Muscle of leg (tissue), 11 donors: ENCODE data around the gene COPS8. TPM values are rescaled to one million over a fixed set of nuclear protein-coding genes. Genes with fewer than 3 reads are reported as not detected.

Source experiments
- DNase-seq: peaks from one replicate; pipeline ENCODE4 v3.0.0; 2013
- H3K27ac ChIP-seq: one replicate; pipeline ENCODE4 v1.5.1; 2013; ENCODE audit warnings: mild to moderate bottlenecking, low read length, control low read depth
- H3K27me3 ChIP-seq: one replicate; pipeline ENCODE4 v1.6.1; 2013; ENCODE audit warnings: low read length; ENCODE audit not compliant: control insufficient read depth, insufficient read depth
- H3K36me3 ChIP-seq: one replicate; pipeline ENCODE4 v1.6.1; 2013; ENCODE audit warnings: low read length; ENCODE audit not compliant: control insufficient read depth, insufficient read depth
- H3K4me1 ChIP-seq: one replicate; pipeline ENCODE4 v1.6.1; 2013; ENCODE audit warnings: low read length; ENCODE audit not compliant: control insufficient read depth, insufficient read depth
- H3K4me3 ChIP-seq: one replicate; pipeline ENCODE4 v1.5.1; 2013; ENCODE audit warnings: low read length, control low read depth
- H3K9me3 ChIP-seq: replicated peaks from 2 replicates; pipeline ENCODE4 v1.6.1; 2013; ENCODE audit warnings: low read depth, low read length; ENCODE audit not compliant: control insufficient read depth
- WGBS: methylation state at CpG from one replicate; pipeline ENCODE4 v1.1.5; 2013; ENCODE audit warnings: missing lambda C conversion rate; ENCODE audit not compliant: insufficient coverage; 5-methylcytosine and 5-hydroxymethylcytosine counted together
- polyA plus RNA-seq, 8 donors: library from polyadenylated mRNA; unstranded; fragments of 120-200 nt; gene quantifications; one replicate each; pipeline versions ENCODE4 v1.2.1 to v1.2.3, GENCODE V29; 2013; ENCODE audit warnings: inconsistent platforms in 1 of 8, low replicate concordance in 1 of 8; ENCODE audit not compliant: insufficient read length in 8 of 8, insufficient read depth in 1 of 8
- total RNA-seq: library from RNA; stranded (reverse); fragments of 120-200 nt; gene quantifications from one replicate; pipeline ENCODE4 v1.2.4, GENCODE V29; 2013

Gene COPS8
- total and polyA plus RNA-seq, 9 donors, result 49.9 to 58.0 (median 55.7) TPM

DNA sequence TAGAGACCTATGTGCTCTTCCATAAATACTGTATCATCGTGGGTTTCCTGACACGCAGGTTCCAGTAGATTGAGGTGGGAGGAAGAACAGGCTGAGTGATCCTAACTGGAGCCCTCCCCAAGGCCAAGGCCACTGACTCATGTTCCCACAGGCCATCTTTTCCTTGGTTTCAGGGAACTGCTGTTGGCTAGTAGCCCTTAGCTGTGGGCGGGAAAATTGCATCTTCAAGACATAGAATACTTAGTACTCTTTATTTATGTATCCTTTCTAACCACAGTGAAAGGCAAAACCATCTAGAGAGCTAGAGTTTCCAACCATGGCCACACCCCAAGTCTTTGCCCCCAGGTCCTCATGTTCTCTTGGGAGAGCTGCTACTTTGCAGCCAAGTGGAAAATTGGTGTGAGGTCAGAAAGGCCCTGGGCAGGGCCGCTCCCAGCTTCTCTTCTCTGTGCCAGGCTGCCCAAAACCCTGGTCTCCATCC, 55.9 kb downstream of the COPS8 start:
- peaks cover 4% of the 10 kb centered on the region for H3K9me3 ChIP-seq
- H3K27ac ChIP-seq, result no peak overlapping the region
- H3K36me3 ChIP-seq, result no peaks in the 10 kb centered on the region
- H3K4me1 ChIP-seq, result no peaks in the 10 kb centered on the region
- no peak for DNase-seq
- no peaks in the 10 kb centered on the region for H3K27me3 ChIP-seq
- H3K4me3 ChIP-seq, result no peak overlapping the region
- WGBS, result no CpG with 5 or more reads among the region's 4 CpGs

DNA sequence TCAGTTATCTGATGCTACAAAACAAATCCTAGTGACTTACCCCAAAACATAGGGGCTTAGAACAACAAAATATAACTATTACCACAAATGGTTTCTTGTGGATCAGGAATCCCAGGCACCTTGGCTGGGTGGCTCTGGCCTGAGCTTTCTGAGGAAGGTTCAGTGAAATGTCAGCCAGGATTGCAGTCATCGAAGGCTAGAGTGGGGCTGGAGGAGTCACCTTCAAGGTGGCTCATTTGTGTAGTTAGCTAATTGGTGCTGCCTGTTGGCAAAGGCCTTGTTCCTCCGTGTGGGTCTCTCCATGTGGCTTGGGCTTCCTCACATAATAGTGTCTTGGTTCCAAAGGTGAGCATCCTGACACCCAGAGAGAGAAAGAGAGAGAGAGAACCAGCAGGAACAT, 57.4 kb downstream of the COPS8 start:
- H3K27me3 ChIP-seq, result no peaks in the 10 kb centered on the region
- WGBS, result 77% methylated on average over 2 of the region's 2 CpGs
- H3K9me3 ChIP-seq, result peaks cover 16% of the 10 kb centered on the region
- H3K36me3 ChIP-seq, result no peaks in the 10 kb centered on the region
- no peak overlapping the region for H3K4me3 ChIP-seq
- no peak for DNase-seq
- H3K27ac ChIP-seq, result no peak overlapping the region
- H3K4me1 ChIP-seq, result no peaks in the 10 kb centered on the region

DNA sequence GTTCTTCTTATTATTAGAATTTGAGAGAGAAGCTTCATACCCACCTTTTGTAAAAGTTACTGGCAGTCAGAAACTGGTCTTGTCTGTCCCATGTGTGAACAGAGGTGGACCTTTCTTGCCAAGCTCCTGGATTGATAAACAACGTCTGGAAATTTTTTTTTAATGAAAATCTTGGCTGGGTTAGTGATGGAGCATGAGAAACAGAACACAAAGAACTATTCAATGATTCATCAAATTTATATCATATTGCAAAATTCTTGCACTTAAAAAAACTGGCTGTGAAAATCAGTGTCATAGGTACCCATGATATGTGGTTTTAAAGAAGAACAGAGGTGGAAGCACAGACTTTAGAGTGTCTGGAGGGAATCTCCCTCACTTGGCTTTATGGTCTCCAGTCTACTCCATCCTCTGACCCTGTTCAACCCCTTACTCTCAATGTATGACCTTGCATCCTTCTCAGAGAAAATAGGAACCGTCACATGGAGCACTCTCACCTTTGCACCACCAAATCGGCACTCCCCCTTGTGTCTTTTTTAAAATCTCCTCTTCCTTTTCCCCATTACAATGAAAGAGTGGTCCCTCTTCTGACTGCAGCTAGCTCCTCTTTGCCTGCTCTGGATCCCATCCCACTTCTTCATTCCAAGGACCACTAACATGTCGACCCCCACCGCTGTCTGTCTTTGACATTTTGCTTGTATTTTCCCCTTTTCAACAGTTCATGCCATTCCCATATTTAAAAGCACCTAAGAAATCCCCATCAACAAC, 58.2 kb downstream of the COPS8 start:
- H3K27ac ChIP-seq, result no peak overlapping the region
- H3K27me3 ChIP-seq, result no peaks in the 10 kb centered on the region
- 78% methylated on average over 4 of the region's 5 CpGs for WGBS
- no peaks in the 10 kb centered on the region for H3K36me3 ChIP-seq
- peaks cover 22% of the 10 kb centered on the region for H3K9me3 ChIP-seq
- H3K4me1 ChIP-seq, result no peaks in the 10 kb centered on the region
- H3K4me3 ChIP-seq, result no peak overlapping the region
- DNase-seq, result no peak

DNA sequence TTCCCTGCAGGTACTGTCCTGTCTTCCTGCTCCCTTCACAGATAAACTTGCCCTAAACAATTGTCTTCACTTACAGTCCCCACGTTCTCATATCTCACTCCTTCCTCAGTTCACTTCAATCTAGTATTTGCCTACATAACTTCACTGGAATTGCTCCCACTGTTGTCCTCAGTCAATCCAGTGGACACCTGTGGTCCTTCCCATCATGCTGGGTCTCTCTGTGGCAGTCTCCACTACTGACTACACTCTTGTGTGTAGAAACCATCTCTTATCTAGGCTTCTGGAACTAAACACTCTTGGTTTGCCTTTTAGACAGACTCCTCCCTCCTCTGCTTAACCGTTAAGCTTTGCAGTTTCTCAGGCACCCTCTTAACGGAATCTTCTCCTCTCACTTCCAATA, 58.8 kb downstream of the COPS8 start:
- H3K27ac ChIP-seq, result no peak overlapping the region
- 50% methylated on average over 1 of the region's 3 CpGs for WGBS

DNA sequence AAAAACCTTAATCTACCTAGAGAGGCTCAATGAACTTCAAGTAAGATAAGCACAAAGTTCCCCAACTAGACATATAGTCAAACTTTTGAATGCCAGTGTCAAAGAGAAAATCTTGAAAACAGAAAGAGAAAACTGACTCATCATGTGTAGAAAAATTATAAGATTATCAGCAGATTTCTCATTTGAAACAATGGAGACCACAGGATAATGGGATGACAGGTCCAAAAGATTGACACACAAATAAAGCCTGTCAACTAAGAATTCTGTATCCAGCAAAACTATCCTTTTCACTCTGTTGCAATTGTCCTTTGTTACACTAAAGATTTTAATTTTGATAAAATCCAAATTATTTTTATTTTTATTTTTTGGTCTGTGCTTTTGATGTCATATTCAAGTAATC, 61.6 kb downstream of the COPS8 start:
- Histone ChIP-seq H3K4me3 (no peak overlapping the region), H3K27me3 (no peaks in the 10 kb centered on the region), H3K9me3 (peaks cover 22% of the 10 kb centered on the region), H3K4me1 (peaks cover 5% of the 10 kb centered on the region), H3K36me3 (no peaks in the 10 kb centered on the region), H3K27ac (no peak overlapping the region)
- DNase-seq, result no peak

More for the DNA sequence above, 58.8 kb downstream of the COPS8 start:
- H3K27me3 ChIP-seq, result no peaks in the 10 kb centered on the region
- DNase-seq, result no peak
- H3K9me3 ChIP-seq, result peaks cover 22% of the 10 kb centered on the region
- no peak overlapping the region for H3K4me3 ChIP-seq
- no peaks in the 10 kb centered on the region for H3K4me1 ChIP-seq
- H3K36me3 ChIP-seq, result no peaks in the 10 kb centered on the region

DNA sequence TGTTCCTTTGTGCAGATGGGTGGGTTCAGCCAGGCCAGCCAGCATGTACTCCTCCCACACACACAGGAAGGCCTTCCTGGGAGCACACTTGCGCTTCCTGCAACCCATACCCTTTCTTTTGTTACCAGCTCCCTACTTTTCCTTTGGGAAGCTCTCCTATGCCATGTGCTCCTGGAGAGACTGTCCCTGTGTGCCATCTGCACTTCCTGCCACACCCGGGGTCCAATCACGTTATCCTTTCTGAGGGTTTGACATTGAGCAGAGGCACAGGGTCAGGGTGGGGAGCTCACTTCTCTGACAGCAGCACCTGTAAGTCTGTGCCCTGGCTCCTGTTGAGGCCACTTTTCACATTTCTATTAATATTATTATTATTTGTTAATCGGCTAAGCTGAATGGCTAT, 62.9 kb downstream of the COPS8 start:
- no peak overlapping the region for H3K4me3 ChIP-seq
- no peaks in the 10 kb centered on the region for H3K27me3 ChIP-seq

DNA sequence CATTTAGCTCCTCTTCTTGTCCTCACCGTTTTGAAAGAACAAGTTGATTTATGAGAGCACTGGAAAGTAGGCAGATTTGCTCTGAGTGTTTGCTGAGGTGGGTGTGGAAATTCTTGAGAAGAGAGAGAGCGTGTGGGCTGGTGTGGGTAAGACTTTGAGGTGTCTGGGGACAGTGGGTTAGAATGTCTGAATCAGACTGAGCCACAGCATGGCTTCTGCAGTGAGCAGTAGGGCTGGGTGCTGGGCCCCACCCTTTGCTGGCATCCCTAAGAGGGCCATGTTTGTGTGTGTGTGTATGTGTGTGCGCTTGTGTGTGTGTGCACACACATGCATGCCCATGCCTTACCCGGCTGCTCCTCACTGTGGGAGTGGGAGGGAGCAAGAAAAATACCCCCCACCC, 63.7 kb downstream of the COPS8 start:
- H3K27ac ChIP-seq, result no peak overlapping the region
- H3K27me3 ChIP-seq, result no peaks in the 10 kb centered on the region
- peaks cover 22% of the 10 kb centered on the region for H3K9me3 ChIP-seq
- H3K36me3 ChIP-seq, result no peaks in the 10 kb centered on the region
- H3K4me3 ChIP-seq, result no peak overlapping the region
- 91% methylated on average over 1 of the region's 4 CpGs for WGBS
- peaks cover 8% of the 10 kb centered on the region for H3K4me1 ChIP-seq
- no peak for DNase-seq

More for the DNA sequence above, 62.9 kb downstream of the COPS8 start:
- H3K27ac ChIP-seq, result no peak overlapping the region
- H3K4me1 ChIP-seq, result peaks cover 5% of the 10 kb centered on the region
- no peaks in the 10 kb centered on the region for H3K36me3 ChIP-seq
- DNase-seq, result no peak
- 100% methylated on average over 2 of the region's 4 CpGs for whole genome bisulfite sequencing
- peaks cover 22% of the 10 kb centered on the region for H3K9me3 ChIP-seq
